Stomach (tissue), 9 donors: ENCODE data around the gene NEDD4L. TPM values are rescaled to one million over a fixed set of nuclear protein-coding genes. Genes with fewer than 3 reads are reported as not detected.
A peak's percentile ranks its signal among the peaks of the same experiment; 100 is the strongest.

Experiments used
- DNase-seq, 2 donors: peaks; one replicate each; pipeline versions ENCODE4 v3.0.0 to v3.0.0-alpha.2; 2013 to 2019
- H3K27ac ChIP-seq, 5 donors: fragments of 200-600 bp in 4 of 5; sonication (generic) in 4 of 5; one replicate each; pipeline ENCODE4 v1.5.1; 2013 to 2019; ENCODE audit warnings: mild to moderate bottlenecking in 1 of 5, moderate library complexity in 1 of 5
- H3K27me3 ChIP-seq, 3 donors: fragments of 200-600 bp; sonication (generic); one replicate each; pipeline ENCODE4 v1.5.1; 2017 to 2019; ENCODE audit warnings: mixed run types in 1 of 3
- H3K36me3 ChIP-seq, 4 donors: fragments of 200-600 bp; sonication (generic); 1 replicate in 3 of 4; 2 replicates in 1 of 4; pipeline ENCODE4 v1.5.1; 2016 to 2019
- H3K4me1 ChIP-seq, 4 donors: fragments of 200-600 bp; sonication (generic); one replicate each; pipeline ENCODE4 v1.5.1; 2016 to 2019
- H3K4me3 ChIP-seq, 4 donors: fragments of 200-600 bp; sonication (generic) in 3 of 4; one replicate each; pipeline ENCODE4 v1.5.1; 2016 to 2019; ENCODE audit warnings: mild to moderate bottlenecking in 1 of 4
- H3K9me3 ChIP-seq, 4 donors: fragments of 200-600 bp; sonication (generic); one replicate each; pipeline ENCODE4 v1.5.1; 2016 to 2019
- CTCF ChIP-seq, 7 experiments: fragments of 450-650 bp in 4 of 7; fragments of 200-600 bp in 3 of 7; sonication (generic) in 3 of 7; IDR thresholded peaks; one replicate each; pipeline ENCODE4 v1.5.1; 2016 to 2019; ENCODE audit warnings: antibody characterized with exemption in 7 of 7, control low read depth in 2 of 7, mild to moderate bottlenecking in 1 of 7
- EP300 ChIP-seq: sonication (generic); formaldehyde crosslinking; IDR thresholded peaks from one replicate; pipeline ENCODE4 v1.6.1; 2017; ENCODE audit warnings: antibody characterized with exemption
- POLR2A ChIP-seq, 4 donors: fragments of 450-650 bp; IDR thresholded peaks; one replicate each; pipeline ENCODE4 v1.6.1; 2016; ENCODE audit warnings: antibody characterized with exemption in 4 of 4, control low read depth in 2 of 4, mild to moderate bottlenecking in 1 of 4, moderate library complexity in 1 of 4
- POLR2AphosphoS5 ChIP-seq, 3 donors: sonication (generic); formaldehyde crosslinking; IDR thresholded peaks; one replicate each; pipeline ENCODE4 v1.6.1; 2016; ENCODE audit warnings: antibody characterized with exemption in 3 of 3
- WGBS, 5 donors: extraction: QIAGEN DNeasy Blood & Tissue Kit in 3 of 5; methylation state at CpG; one replicate each; pipeline versions ENCODE4 v1.1.5 to v1.1.7; 2013 to 2018; 5-methylcytosine and 5-hydroxymethylcytosine counted together
- intact Hi-C: fragments of 100-400 bp; cut with DNase I; formaldehyde crosslinking; loops from one replicate; pipeline ENCODE4 v1.15.1; 2023; ENCODE audit warnings: low total_unique reads
- polyA plus RNA-seq, 3 donors: library from polyadenylated mRNA; stranded (reverse); fragments of 200-250 nt; gene quantifications; one replicate each; pipeline ENCODE4 v1.2.3, GENCODE V29; 2013
- total RNA-seq, 5 donors: library from RNA; depleted of rRNA; stranded (reverse); fragments of >200 nt; gene quantifications; one replicate each; pipeline versions ENCODE4 v1.1.0 to v1.2.3, GENCODE V29; 2014 to 2016
- donor health status: healthy with polysubstance abuse.
- donor health status: Bipolar disorder and iron deficiency.
- donor health status: healthy.

The NEDD4L gene
- total and polyA plus RNA-seq, 8 donors: 46.1 to 315 (median 129) TPM

- TF ChIP-seq POLR2A (IDR thresholded peaks at IDR 0.05) (no peak), POLR2AphosphoS5 (IDR thresholded peaks at IDR 0.05) (no peak), EP300 (no peak), CTCF (IDR thresholded peaks at IDR 0.05) (no peak)
- no peak for DNase-seq
- intact Hi-C loops: no loop called here
- Histone ChIP-seq H3K4me1 (peaks cover 0 to 47% (median 21%) of the 10 kb centered on the region in 4 donors), H3K4me3 (no peak overlapping the region), H3K36me3 (no peaks in the 10 kb centered on the region), H3K27ac (no peak overlapping the region), H3K9me3 (no peaks in the 10 kb centered on the region), H3K27me3 (no peaks in the 10 kb centered on the region)
- 67 to 78% (median 74%) methylated on average over 10 of the region's 10 CpGs for WGBS, 5 donors
These were observed 61.3 kb downstream of the NEDD4L start for GRCh38 chr18:58105206-58105887.

GRCh38 chr18:58105888-58106260 lies 61.8 kb downstream of the NEDD4L start:
- H3K27ac ChIP-seq: no peak overlapping the region
- TF ChIP-seq POLR2AphosphoS5 (IDR thresholded peaks at IDR 0.05) (no peak), POLR2A (IDR thresholded peaks at IDR 0.05) (no peak), CTCF (IDR thresholded peaks at IDR 0.05) (no peak), EP300 (no peak)

DNA sequence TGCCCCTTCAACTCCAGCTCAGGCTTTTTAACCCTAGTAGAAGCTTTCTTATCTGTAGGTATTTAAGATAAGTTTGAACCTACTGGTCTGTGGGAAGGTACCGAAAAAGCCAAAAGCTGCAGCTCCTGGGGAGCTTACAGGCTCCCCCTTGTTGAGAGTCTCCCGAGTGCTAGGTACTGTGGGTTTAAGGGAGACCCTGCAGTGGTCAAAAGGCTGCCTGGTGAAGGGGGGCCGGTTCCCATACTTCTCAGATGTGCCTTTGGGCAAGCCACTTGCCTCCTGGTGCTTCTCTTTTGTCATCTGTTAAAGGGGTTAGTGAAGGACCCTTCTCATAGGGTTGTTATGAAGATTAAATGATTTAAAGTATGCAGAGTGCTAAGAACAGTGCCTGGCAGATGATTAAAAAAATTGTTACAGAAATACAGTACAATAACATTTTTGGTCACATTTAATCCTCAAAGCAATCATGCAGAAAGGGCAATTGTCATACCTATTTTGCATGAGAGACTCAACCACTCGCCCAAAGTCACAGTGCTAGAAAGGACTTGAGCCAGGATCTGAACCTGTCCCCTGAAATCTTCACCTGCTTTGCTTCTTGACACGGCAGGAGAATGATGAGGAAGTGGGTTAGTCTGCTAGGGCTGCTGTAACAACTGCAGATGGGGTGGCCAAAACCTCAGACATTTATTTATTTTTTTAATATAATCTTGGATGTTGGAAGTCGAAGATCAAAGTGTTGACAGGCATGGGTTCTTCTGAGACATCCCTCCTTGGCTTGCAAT lies 62.5 kb downstream of the NEDD4L start:
- H3K9me3 ChIP-seq: no peaks in the 10 kb centered on the region
- H3K4me3 ChIP-seq: no peak overlapping the region
- no peaks in the 10 kb centered on the region for H3K27me3 ChIP-seq
- TF ChIP-seq POLR2AphosphoS5 (IDR thresholded peaks at IDR 0.05): no peak
- TF ChIP-seq CTCF (IDR thresholded peaks at IDR 0.05): no peak
- no peak for TF ChIP-seq EP300
- TF ChIP-seq POLR2A (IDR thresholded peaks at IDR 0.05): no peak
- WGBS, 5 donors: 57 to 77% (median 69%) methylated on average over 6 of the region's 6 CpGs
- no peak for DNase-seq
- intact Hi-C loops: no loop called here
- no peaks in the 10 kb centered on the region for H3K36me3 ChIP-seq
- no peak overlapping the region for H3K27ac ChIP-seq
- H3K4me1 ChIP-seq: peaks cover 0 to 44% (median 20%) of the 10 kb centered on the region in 4 donors

More at GRCh38 chr18:58105888-58106260, 61.8 kb downstream of the NEDD4L start:
- H3K4me3 ChIP-seq: no peak overlapping the region
- H3K9me3 ChIP-seq: no peaks in the 10 kb centered on the region
- H3K36me3 ChIP-seq: no peaks in the 10 kb centered on the region
- intact Hi-C loops: no loop called here
- H3K27me3 ChIP-seq: no peaks in the 10 kb centered on the region
- WGBS, 5 donors: 38 to 57% (median 44%) methylated on average over 3 of the region's 3 CpGs
- peaks cover 0 to 44% (median 20%) of the 10 kb centered on the region in 4 donors for H3K4me1 ChIP-seq
- DNase-seq: peak in 1 of 2 donors; percentile 43

GRCh38 chr18:58109256-58109655 lies 65.2 kb downstream of the NEDD4L start:
- 82 to 100% (median 96%) methylated on average over 2 of the region's 2 CpGs for WGBS, 5 donors
- Histone ChIP-seq H3K27me3 (no peaks in the 10 kb centered on the region), H3K36me3 (no peaks in the 10 kb centered on the region), H3K4me1 (peaks cover 0 to 27% (median 11%) of the 10 kb centered on the region in 4 donors), H3K4me3 (no peak overlapping the region), H3K27ac (no peak overlapping the region), H3K9me3 (no peaks in the 10 kb centered on the region)
- DNase-seq: no peak
- TF ChIP-seq EP300 (no peak), POLR2A (IDR thresholded peaks at IDR 0.05) (no peak), POLR2AphosphoS5 (IDR thresholded peaks at IDR 0.05) (no peak), CTCF (IDR thresholded peaks at IDR 0.05) (no peak)
- intact Hi-C loops: no loop called here
